Right lobe of liver (tissue), 4 donors: ENCODE results near the gene KLHL22.

ENCODE experiments used
- CTCF ChIP-seq, 4 donors: fragments of 200-600 bp in 3 of 4; fragments of 450-650 bp in 1 of 4; IDR thresholded peaks; one replicate each; pipeline versions ENCODE4 v1.5.1 to v1.8.0; 2016 to 2022; ENCODE audit warnings: antibody characterized with exemption in 4 of 4, mild to moderate bottlenecking in 2 of 4
- POLR2A ChIP-seq: fragments of 450-650 bp; IDR thresholded peaks from one replicate; pipeline ENCODE4 v1.6.1; 2017; ENCODE audit warnings: antibody characterized with exemption, mild to moderate bottlenecking
- donor health status: DM: no; HTN: no; CAD: no.
- donor health status: DM: no; HTN: no; CAD: no.
- donor health status: DM: no; HTN: yes; CAD: no.

DNA sequence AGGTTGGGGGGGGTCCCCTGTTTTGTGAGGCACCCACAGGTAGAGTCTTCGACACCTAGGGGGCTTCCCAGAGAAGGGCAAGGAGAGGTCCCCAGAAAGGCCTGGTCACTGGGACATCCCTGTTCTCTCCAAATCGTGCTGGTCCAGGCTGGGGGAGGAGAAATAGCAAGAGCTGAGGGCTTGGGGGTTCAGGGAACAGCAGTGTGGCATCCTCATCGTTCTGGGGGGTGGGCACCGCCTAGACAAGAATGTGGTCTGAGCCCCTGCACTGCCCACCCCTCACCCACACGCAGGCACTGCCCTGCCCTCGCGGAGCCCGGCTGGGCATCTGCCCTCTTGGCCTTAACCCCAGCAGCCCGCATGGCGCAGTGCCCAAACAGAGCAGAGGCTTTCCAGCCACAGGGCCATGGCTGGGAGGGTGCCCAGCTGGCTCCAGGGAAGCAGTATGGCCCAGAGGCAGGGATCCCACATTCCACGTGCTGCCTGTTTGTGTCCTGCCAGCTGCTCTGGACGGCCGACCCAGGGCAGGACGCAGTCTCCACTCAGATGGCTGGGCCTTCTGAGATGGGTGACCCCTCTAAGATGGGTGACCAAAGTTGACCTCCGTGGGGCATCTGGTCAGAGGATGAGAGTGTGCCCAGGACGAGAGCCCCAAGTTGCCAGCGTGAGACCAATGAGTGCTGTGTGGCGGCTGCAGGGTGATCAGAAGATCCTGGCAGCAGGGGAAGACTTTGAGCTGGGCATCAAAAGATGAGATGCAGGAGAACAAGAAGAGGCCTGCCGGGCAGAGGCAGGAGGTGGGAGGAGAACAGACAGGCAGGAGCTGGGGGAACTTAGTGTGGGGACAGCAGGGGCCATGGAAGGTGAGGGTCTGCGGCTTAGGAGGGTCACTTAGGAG lies 72.3 kb downstream of the KLHL22 start:
- TF ChIP-seq CTCF (IDR thresholded peaks at IDR 0.05) (no peak), POLR2A (no peak)
